SK-N-SH (cell line): Measurements from ENCODE around the gene HECTD4. TPM values are rescaled to one million over a fixed set of nuclear protein-coding genes. Genes with fewer than 3 reads are reported as not detected.
"Not testable (repeated sequence)": the region's sequence is repeated elsewhere in the genome, so short reads cannot be mapped to it uniquely, and the experiment has no call there.

Source experiments
- CTCF ChIA-PET: fragments of 300-600, 350-600 bp; formaldehyde crosslinking; extraction: SDS; loops from one replicate; lab custom pipeline; 2021; lab: Yijun Ruan, JAX
- POLR2A ChIA-PET: fragments of 350-600 bp; sonication (Branson Sonifier 250); formaldehyde crosslinking; extraction: SDS; loops from one replicate; lab custom pipeline; 2020; ENCODE audit warnings: antibody characterized with exemption, inconsistent platforms; lab: Yijun Ruan, JAX
- DNase-seq: peaks from one replicate; pipeline ENCODE4 v3.0.0; 2012
- H2AFZ ChIP-seq: fragments of 200-600 bp; sonication (generic); 2 replicates; pipeline ENCODE4 v1.8.1; 2016; ENCODE audit warnings: antibody characterized with exemption, mild to moderate bottlenecking, low read depth
- H3F3A ChIP-seq: fragments of 200-600 bp; sonication (generic); replicated peaks from 2 replicates; pipeline ENCODE3; 2016; ENCODE audit warnings: antibody characterized with exemption, mild to moderate bottlenecking; ENCODE audit not compliant: insufficient read depth
- H3K27ac ChIP-seq, 2 experiments: fragments of 200-500 bp in 1 of 2; fragments of 200-600 bp in 1 of 2; sonication (Bioruptor generic) in 1 of 2; sonication (generic), shearing (Covaris generic) in 1 of 2; 2 replicates each; pipeline versions ENCODE4 v1.5.1 to v1.6.1; 2014 to 2016; ENCODE audit warnings: low read depth in 2 of 2, inconsistent platforms in 1 of 2, low read length in 1 of 2, mild to moderate bottlenecking in 1 of 2, mixed read lengths in 1 of 2
- H3K27me3 ChIP-seq: fragments of 200-600 bp; sonication (generic), shearing (Covaris generic); 2 replicates; pipeline ENCODE4 v1.6.1; 2016; ENCODE audit warnings: mixed run types; ENCODE audit not compliant: insufficient read depth
- H3K36me3 ChIP-seq, 2 experiments: fragments of 200-500 bp in 1 of 2; fragments of 200-600 bp in 1 of 2; sonication (Bioruptor generic) in 1 of 2; sonication (generic) in 1 of 2; replicated peaks in 1 of 2; 2 replicates each; pipeline versions ENCODE3 to v1.5.1; 2014 to 2016; ENCODE audit warnings: low read length in 1 of 2, mild to moderate bottlenecking in 1 of 2; ENCODE audit not compliant: insufficient read depth in 2 of 2, control insufficient read depth in 1 of 2
- H3K4me1 ChIP-seq, 2 experiments: fragments of 200-500 bp in 1 of 2; fragments of 200-600 bp in 1 of 2; sonication (Bioruptor generic) in 1 of 2; sonication (generic), shearing (Covaris generic) in 1 of 2; 2 replicates each; pipeline versions ENCODE4 v1.5.1 to v1.6.1; 2014 to 2016; ENCODE audit warnings: low read depth in 1 of 2, low read length in 1 of 2, mixed run types in 1 of 2; ENCODE audit not compliant: insufficient read depth in 2 of 2, control insufficient read depth in 1 of 2
- H3K4me2 ChIP-seq: fragments of 200-600 bp; sonication (generic), shearing (Covaris generic); 2 replicates; pipeline ENCODE4 v1.6.1; 2017; ENCODE audit warnings: mixed run types
- H3K4me3 ChIP-seq, 2 experiments: fragments of 200-500 bp in 1 of 2; fragments of 200-600 bp in 1 of 2; sonication (Bioruptor generic) in 1 of 2; sonication (generic), shearing (Covaris generic) in 1 of 2; 2 replicates each; pipeline versions ENCODE4 v1.5.1 to v1.8.1; 2014 to 2016; ENCODE audit warnings: low read depth in 2 of 2, inconsistent platforms in 1 of 2, low read length in 1 of 2, mild to moderate bottlenecking in 1 of 2, mixed read lengths in 1 of 2, moderate library complexity in 1 of 2
- H3K79me2 ChIP-seq: fragments of 200-600 bp; sonication (generic); 2 replicates; pipeline ENCODE4 v1.8.1; 2017; ENCODE audit warnings: mild to moderate bottlenecking; ENCODE audit not compliant: insufficient read depth
- H3K9ac ChIP-seq: fragments of 200-600 bp; sonication (generic); 2 replicates; pipeline ENCODE4 v1.6.1; 2017; ENCODE audit warnings: mixed run types
- H3K9me2 ChIP-seq: fragments of 200-600 bp; sonication (generic); 2 replicates; pipeline ENCODE4 v1.6.1; 2017; ENCODE audit warnings: mixed run types
- H3K9me3 ChIP-seq: fragments of 200-600 bp; sonication (generic); 2 replicates; pipeline ENCODE4 v1.6.1; 2017; ENCODE audit warnings: mixed run types, mild to moderate bottlenecking, moderate library complexity
- H4K20me1 ChIP-seq: fragments of 200-600 bp; sonication (generic); 2 replicates; pipeline ENCODE4 v1.6.1; 2017; ENCODE audit warnings: mild to moderate bottlenecking, mixed run types; ENCODE audit not compliant: insufficient read depth
- CHD2 ChIP-seq: fragments of 150-350 bp; IDR thresholded peaks from 2 replicates; pipeline ENCODE4 v1.6.1; 2018; ENCODE audit warnings: low read length; ENCODE audit not compliant: partially characterized antibody
- EZH2phosphoT487 ChIP-seq: fragments of 200-600 bp; sonication (generic); IDR thresholded peaks from 2 replicates; pipeline ENCODE4 v1.6.1; 2017; ENCODE audit warnings: low read depth, mixed run types, mild to moderate bottlenecking, antibody characterized with exemption, moderate library complexity, borderline replicate concordance
- FOSL2 ChIP-seq: IDR thresholded peaks from 2 replicates; pipeline ENCODE4 v1.4.0; 2012; ENCODE audit warnings: low read depth, mild to moderate bottlenecking, moderate library complexity, borderline replicate concordance
- GATA2 ChIP-seq: sonication (generic); formaldehyde crosslinking; IDR thresholded peaks from 2 replicates; pipeline ENCODE4 v1.5.0; 2020; ENCODE audit warnings: mild to moderate bottlenecking, missing genetic modification reagents
- MXI1 ChIP-seq: IDR thresholded peaks from 2 replicates; pipeline ENCODE4 v1.6.1; 2012; ENCODE audit warnings: mild to moderate bottlenecking, low read depth, low read length, improper control_type of control experiment
- POLR2AphosphoS5 ChIP-seq: IDR thresholded peaks from 2 replicates; pipeline ENCODE4 v1.6.1; 2012; ENCODE audit warnings: low read depth, low read length
- RFX5 ChIP-seq: IDR thresholded peaks from 2 replicates; pipeline ENCODE4 v1.6.1; 2012; ENCODE audit warnings: mild to moderate bottlenecking, improper control_type of control experiment, low read length
- RXRA ChIP-seq: IDR thresholded peaks from 2 replicates; pipeline ENCODE4 v1.4.0; 2012; ENCODE audit warnings: low read depth, mild to moderate bottlenecking, borderline replicate concordance
- SMC3 ChIP-seq: IDR thresholded peaks from 2 replicates; pipeline ENCODE4 v1.6.1; 2012; ENCODE audit warnings: low read depth, low read length, improper control_type of control experiment
- TAF1 ChIP-seq: IDR thresholded peaks from 2 replicates; pipeline ENCODE4 v1.6.1; 2012; ENCODE audit warnings: low read depth, mild to moderate bottlenecking, low read length, moderate library complexity, borderline replicate concordance
- TCF12 ChIP-seq: IDR thresholded peaks from 2 replicates; pipeline ENCODE4 v1.4.0; 2012
- TEAD4 ChIP-seq: IDR thresholded peaks from 2 replicates; pipeline ENCODE4 v1.4.0; 2012; ENCODE audit warnings: mild to moderate bottlenecking, borderline replicate concordance; ENCODE audit not compliant: insufficient read depth
- YY1 ChIP-seq: IDR thresholded peaks from 2 replicates; pipeline ENCODE4 v1.4.0; 2012; ENCODE audit warnings: low read depth, mild to moderate bottlenecking
- WGBS: methylation state at CpG from one replicate; pipeline ENCODE4 v1.1.6; 2017; ENCODE audit warnings: low lambda C conversion rate; 5-methylcytosine and 5-hydroxymethylcytosine counted together
- polyA plus RNA-seq, 3 experiments: library from polyadenylated mRNA; depleted of rRNA; stranded (reverse); fragments of >200 nt; gene quantifications; 2 replicates each; pipeline ENCODE4 v1.2.3, GENCODE V29; 2012
- TF ChIP-seq, protein P1 (sequence below): fragments of 150-350 bp; IDR thresholded peaks from 2 replicates; pipeline ENCODE4 v1.6.1; 2016; ENCODE audit warnings: mild to moderate bottlenecking, low read depth, low read length
- TF ChIP-seq, protein P2 (sequence below): IDR thresholded peaks from 2 replicates; pipeline ENCODE4 v1.4.0; 2012; ENCODE audit warnings: low read depth, borderline replicate concordance
- TF ChIP-seq, protein P3 (sequence below): IDR thresholded peaks from 2 replicates; pipeline ENCODE4; 2012
- TF ChIP-seq, protein P4 (sequence below): IDR thresholded peaks from 2 replicates; pipeline ENCODE4 v1.6.1; 2012; ENCODE audit warnings: mild to moderate bottlenecking, low read depth, low read length, moderate library complexity

HECTD4 gene
- polyA plus RNA-seq, 1 of the 3 experiments (the other 2 are of a cell fraction): 14.6 TPM

DNA sequence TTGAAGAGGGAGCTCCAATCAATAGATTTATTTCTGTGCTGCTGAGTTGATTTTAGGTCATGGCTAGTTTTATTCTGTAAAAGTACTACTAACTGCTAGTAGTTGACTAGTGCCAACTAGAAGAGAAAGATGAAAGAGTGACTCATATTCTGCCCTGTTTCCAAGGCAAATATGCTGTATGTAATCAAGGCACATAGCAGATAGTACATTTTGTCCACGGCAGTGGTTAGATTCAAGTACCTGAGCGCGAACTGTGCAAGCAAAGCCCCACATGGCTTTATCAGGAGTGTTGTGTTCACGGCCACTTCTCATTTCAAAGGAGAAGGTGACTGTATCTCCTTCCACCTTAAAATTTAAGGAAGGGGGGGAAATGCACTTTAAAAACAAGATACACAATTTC, 130.0 kb downstream of the HECTD4 start (continued):
- TF ChIP-seq MXI1 (no peak), TEAD4 (no peak), RXRA (no peak), EZH2phosphoT487 (no peak), TAF1 (no peak), RFX5 (no peak)
- TF ChIP-seq, protein P1, sequence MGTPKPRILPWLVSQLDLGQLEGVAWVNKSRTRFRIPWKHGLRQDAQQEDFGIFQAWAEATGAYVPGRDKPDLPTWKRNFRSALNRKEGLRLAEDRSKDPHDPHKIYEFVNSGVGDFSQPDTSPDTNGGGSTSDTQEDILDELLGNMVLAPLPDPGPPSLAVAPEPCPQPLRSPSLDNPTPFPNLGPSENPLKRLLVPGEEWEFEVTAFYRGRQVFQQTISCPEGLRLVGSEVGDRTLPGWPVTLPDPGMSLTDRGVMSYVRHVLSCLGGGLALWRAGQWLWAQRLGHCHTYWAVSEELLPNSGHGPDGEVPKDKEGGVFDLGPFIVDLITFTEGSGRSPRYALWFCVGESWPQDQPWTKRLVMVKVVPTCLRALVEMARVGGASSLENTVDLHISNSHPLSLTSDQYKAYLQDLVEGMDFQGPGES: no peak

DNA sequence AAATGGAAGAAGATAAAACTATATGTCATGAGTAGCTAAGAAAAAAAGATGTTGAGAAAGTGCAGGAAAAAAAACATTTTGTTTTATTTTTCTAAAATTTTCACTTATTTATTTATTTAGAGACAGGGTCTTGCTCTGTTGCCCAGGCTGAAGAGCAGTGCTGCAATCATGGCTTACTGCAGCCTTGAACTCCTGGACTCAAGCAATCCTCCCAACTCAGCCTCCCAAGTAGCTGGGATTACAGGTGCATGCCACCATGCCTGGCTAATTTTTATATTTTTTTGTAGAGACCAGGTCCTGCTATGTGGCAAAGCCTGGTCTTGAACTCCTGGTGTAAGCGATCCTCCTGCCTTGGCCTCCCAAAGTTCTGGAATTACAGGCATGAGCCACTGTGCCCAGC, 137.3 kb downstream of the HECTD4 start:
- 89% methylated on average over 1 of the region's 1 CpG for WGBS
- H3K27ac ChIP-seq, H3K9ac ChIP-seq, H3K79me2 ChIP-seq, H3K4me3 ChIP-seq, H3K27me3 ChIP-seq, H3K9me2 ChIP-seq, H4K20me1 ChIP-seq, DNase-seq, H2AFZ ChIP-seq, H3K4me1 ChIP-seq, H3K4me2 ChIP-seq, POLR2A ChIA-PET, H3F3A ChIP-seq, H3K9me3 ChIP-seq: not testable (repeated sequence)
- peaks cover 39 to 43% of the 10 kb centered on the region in 2 experiments for H3K36me3 ChIP-seq
- CTCF ChIA-PET: interaction anchor here (1.2 to 2.3 kb wide), 4 partner anchors 12 to 166 kb away, joined by 3 to 13 read pairs (median 4); no protein-coding TSS in a partner anchor

DNA sequence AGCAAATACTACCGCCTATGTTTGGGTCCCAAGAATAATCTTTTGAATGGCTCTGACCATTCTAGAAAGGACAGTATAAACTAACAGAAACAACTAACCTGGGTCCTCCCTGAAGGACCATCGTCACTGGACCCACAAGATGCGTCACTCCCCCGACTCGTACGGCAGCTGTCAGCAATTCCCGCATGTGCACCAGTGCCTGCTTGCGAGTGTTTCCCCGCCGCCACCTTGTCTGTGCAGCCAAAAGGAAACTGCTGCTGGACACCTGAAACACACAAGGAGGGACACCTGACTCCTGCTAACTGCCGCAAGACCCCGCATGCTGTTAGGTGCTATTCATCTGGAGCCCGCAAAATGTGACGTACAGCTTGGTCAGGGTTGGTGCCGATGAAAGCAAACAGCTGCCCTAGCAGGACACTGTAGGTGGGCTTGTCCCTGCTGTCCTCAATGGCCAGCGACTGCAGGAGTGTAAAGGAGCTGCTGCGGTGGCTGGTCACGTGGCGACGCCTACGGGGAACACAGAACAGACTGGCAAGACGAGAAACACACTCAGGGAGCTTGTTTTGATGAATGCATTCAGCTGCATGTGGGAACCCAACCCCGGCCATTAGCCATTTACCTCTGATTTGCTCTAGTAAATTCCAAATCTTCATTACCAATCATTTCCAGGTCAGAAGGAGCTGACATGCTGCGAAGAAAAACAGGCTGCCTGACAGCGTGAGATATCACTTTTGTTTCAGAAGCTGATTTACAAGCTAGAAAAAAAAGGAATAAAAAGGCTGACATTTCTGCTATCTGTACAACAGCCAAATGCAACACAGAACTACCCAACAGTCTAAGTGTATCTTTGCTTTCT, 138.7 kb downstream of the HECTD4 start:
- peaks cover 49 to 54% of the 10 kb centered on the region in 2 experiments for H3K36me3 ChIP-seq
- H4K20me1 ChIP-seq: no peaks in the 10 kb centered on the region
- H3K27me3 ChIP-seq: no peaks in the 10 kb centered on the region
- H3K9me2 ChIP-seq: no peaks in the 10 kb centered on the region
- WGBS: 98% methylated on average over 25 of the region's 25 CpGs
- no peak overlapping the region for H3K27ac ChIP-seq
- no peaks in the 10 kb centered on the region for H3K4me1 ChIP-seq
- no peaks in the 10 kb centered on the region for H3K79me2 ChIP-seq
- CTCF ChIA-PET: interaction anchor here (0.5 to 2.3 kb wide), 4 partner anchors 10 to 159 kb away, joined by 3 to 13 read pairs (median 4); no protein-coding TSS in a partner anchor
- POLR2A ChIA-PET: no interaction called here
- H3K4me2 ChIP-seq: no peak overlapping the region
- no peak overlapping the region for H3K9ac ChIP-seq
- no peaks in the 10 kb centered on the region for H3F3A ChIP-seq
- no peaks in the 10 kb centered on the region for H3K9me3 ChIP-seq
- no peak overlapping the region for H2AFZ ChIP-seq
- no peak overlapping the region for H3K4me3 ChIP-seq
- DNase-seq: no peak
- TF ChIP-seq, protein P2, sequence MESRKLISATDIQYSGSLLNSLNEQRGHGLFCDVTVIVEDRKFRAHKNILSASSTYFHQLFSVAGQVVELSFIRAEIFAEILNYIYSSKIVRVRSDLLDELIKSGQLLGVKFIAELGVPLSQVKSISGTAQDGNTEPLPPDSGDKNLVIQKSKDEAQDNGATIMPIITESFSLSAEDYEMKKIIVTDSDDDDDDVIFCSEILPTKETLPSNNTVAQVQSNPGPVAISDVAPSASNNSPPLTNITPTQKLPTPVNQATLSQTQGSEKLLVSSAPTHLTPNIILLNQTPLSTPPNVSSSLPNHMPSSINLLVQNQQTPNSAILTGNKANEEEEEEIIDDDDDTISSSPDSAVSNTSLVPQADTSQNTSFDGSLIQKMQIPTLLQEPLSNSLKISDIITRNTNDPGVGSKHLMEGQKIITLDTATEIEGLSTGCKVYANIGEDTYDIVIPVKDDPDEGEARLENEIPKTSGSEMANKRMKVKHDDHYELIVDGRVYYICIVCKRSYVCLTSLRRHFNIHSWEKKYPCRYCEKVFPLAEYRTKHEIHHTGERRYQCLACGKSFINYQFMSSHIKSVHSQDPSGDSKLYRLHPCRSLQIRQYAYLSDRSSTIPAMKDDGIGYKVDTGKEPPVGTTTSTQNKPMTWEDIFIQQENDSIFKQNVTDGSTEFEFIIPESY: no peak
- no peak for TF ChIP-seq CHD2
- TF ChIP-seq, protein P3, sequence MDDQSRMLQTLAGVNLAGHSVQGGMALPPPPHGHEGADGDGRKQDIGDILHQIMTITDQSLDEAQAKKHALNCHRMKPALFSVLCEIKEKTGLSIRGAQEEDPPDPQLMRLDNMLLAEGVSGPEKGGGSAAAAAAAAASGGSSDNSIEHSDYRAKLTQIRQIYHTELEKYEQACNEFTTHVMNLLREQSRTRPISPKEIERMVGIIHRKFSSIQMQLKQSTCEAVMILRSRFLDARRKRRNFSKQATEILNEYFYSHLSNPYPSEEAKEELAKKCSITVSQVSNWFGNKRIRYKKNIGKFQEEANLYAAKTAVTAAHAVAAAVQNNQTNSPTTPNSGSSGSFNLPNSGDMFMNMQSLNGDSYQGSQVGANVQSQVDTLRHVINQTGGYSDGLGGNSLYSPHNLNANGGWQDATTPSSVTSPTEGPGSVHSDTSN: no peak
- no peak for TF ChIP-seq SMC3
- TF ChIP-seq YY1: no peak
- TF ChIP-seq RXRA: no peak
- TF ChIP-seq, protein P4, sequence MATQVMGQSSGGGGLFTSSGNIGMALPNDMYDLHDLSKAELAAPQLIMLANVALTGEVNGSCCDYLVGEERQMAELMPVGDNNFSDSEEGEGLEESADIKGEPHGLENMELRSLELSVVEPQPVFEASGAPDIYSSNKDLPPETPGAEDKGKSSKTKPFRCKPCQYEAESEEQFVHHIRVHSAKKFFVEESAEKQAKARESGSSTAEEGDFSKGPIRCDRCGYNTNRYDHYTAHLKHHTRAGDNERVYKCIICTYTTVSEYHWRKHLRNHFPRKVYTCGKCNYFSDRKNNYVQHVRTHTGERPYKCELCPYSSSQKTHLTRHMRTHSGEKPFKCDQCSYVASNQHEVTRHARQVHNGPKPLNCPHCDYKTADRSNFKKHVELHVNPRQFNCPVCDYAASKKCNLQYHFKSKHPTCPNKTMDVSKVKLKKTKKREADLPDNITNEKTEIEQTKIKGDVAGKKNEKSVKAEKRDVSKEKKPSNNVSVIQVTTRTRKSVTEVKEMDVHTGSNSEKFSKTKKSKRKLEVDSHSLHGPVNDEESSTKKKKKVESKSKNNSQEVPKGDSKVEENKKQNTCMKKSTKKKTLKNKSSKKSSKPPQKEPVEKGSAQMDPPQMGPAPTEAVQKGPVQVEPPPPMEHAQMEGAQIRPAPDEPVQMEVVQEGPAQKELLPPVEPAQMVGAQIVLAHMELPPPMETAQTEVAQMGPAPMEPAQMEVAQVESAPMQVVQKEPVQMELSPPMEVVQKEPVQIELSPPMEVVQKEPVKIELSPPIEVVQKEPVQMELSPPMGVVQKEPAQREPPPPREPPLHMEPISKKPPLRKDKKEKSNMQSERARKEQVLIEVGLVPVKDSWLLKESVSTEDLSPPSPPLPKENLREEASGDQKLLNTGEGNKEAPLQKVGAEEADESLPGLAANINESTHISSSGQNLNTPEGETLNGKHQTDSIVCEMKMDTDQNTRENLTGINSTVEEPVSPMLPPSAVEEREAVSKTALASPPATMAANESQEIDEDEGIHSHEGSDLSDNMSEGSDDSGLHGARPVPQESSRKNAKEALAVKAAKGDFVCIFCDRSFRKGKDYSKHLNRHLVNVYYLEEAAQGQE: no peak
- TF ChIP-seq GATA2 (CRISPR knock-in tag): no peak
- TF ChIP-seq FOSL2: no peak
- TF ChIP-seq POLR2AphosphoS5: no peak
- TF ChIP-seq TCF12: no peak
